Stimulated activated CD8-positive, alpha-beta memory T cell treated with anti-CD3 and anti-CD28 coated beads, Interleukin-12 subunit alpha, Interleukin-12 subunit beta, amount 100 ng/mL, for 1 hour (primary cell): Measurements from ENCODE around the gene SYNCRIP.
"Not testable (repeated sequence)": the region's sequence is repeated elsewhere in the genome, so short reads cannot be mapped to it uniquely, and the experiment has no call there.

Source experiments
- DNase-seq: peaks from one replicate; pipeline ENCODE4 v3.0.0-alpha.2; 2020; ENCODE audit warnings: low read depth

SYNCRIP gene

DNA sequence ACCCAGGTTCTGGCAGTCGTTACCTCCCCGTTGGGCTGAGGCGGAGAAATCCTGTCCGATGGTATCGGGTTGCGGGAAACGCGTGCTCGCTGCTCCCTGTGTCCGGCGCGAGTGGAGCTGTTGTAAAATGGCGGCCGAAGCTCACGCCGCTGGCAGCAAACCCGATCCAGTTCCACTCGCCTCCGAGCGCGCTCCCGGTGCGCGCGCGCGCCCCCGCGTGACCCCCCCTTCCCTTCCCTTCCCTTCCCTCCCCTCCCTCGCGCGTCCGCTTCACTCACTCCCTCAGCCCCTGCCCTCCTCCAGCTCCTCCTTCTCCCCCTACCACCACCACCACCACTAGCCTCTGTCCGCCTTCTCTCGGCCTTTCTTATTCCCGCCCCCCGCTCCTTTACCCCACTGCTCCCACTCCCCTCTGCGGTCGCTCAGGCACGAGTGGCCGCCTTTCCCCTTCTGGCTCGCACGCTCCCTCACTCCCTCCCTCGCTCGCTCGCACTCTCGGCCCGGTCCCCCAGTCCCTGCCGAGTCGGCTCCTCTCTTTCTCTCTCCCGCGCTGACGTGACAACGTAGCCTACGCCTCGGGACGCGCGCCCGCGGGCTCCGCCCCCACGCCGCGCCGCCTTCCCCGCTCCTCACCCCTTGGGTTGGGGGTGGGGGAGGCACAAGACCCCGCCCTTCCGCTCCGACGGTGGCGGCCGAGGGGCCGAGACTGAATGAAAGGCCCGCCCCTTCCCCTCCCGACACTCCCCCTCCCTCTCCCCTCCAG, at the start of gene SYNCRIP:
Gene SYNCRIP (minus strand): TSS at position 113 of the 763 bp plus-strand sequence. CDS start 1,447 bp downstream, outside the sequence.
- peak; percentile 97 for DNase-seq

DNA sequence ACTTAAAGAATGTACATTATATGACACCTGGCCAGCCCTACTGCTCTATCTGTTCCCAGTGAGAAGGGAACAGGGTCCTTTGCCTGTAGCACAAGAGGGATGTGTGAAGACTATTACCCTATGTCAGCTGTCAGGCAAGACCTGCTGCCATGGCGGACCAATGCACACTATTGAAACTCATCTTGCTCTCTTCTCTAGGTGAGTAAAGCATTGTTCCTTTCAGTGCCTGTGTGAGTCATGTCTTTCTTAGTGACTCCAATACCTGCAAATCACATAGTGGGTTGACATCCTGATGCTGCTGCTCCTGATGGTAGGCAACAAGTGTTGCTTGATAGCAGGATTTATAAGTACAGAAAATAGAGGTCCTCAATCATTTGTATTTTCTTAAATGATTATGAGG, 48.8 kb upstream of the SYNCRIP start:
- DNase-seq = no peak

DNA sequence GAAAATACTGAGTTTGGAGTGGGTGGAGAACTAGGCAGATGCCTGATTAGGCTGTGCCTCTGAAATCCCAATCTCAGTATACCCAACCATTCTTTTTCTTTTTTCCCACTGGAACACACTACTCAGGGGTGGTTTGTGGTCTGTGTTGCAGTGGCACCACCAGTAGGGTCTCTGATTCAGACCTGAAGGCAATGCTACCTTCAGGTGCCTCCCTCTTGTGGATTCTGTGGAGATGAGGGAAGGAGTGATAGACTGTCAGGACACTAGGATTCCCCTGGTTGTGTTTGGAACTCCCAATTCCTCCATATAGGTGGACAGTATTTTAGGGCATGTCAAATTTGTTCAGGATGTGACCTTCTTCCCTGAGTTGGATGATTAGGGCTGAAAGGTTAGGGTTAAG, 47.4 kb upstream of the SYNCRIP start:
- no peak for DNase-seq

DNA sequence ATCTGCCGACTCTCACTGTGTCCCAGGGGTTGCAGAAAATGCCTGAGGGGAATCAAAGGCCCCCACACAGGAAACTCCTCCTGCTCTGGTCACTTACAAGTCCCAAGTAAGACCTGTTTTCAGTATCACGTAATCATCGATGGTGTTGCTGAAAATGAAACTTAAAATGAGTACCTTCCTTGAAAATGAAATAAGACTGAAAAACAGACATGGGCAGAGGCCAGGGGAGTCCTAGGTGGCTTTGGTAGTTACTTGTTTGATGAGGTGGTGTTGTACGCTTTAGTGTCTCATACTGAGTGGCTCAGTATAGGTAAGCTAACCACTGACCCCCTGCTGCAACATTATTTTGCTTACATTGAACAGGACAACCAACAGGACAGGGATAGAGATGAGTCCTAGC, 43.0 kb upstream of the SYNCRIP start:
- DNase-seq = no peak

DNA sequence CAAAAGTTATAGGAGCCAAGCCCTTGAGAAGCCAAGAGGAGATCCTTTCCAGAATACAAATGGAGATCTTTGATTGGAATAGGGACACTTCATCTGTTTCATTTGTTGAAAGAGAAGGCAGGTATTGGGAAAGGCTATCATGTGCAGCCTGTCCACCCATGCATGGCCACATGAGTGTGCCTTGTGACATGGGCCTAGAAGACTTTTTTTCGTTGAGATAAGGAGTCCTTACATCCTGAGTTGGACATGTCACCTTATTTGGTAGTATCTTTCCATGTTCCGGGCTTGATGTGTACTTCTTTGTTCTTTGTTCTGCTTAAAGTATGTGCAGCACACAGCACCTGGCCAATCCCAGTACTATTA, 42.1 kb upstream of the SYNCRIP start:
- DNase-seq = no peak

DNA sequence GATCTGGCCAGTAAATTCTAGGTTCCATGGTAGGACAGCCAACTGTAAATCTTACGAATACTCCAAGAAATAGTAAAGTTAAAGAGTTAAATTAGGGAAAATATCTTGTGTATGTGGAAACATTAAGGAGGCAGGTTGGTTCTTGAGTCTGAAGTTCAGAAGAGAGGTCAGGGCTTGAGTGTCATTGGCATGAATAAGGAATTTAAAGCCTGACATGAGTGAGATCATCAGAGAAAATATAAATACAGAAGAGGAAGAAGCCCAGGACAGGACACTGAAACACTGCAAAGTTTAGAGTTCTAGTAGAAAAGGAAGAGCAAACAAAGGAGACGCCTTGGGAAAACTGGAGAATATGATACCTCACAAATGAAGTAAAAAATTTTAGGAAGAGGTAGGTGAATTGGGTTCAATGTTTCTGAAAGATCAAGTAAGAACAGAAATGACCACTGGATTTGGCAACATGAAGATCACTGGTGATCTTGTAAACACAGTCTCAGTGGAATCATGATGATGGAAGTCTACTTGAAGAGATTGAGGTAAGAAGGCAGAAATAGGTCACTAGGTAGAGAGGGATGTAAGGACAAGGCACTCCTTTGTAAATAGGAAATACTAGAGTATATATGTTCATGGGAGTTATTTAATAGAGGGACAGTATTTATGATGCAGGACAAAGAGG, 41.6 kb upstream of the SYNCRIP start:
- DNase-seq = no peak

DNA sequence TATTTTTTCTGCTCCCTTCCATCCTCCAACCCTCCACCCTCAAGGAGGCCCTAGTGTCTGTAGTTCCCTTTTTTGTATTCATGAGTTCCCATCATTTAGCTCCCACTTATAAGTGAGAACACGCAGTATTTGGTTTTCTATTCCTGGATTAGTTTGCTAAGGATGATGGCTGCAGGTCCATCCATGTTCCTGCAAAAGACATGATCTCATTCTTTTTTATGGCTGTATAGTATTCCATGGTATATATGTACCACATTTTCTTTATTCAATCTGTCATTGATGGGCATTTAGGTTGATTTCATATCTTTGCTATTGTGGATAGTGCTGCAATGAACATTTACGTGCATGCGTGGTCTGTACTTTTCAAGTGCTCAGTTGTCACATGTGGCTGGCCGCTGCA, 39.2 kb upstream of the SYNCRIP start:
- DNase-seq = not testable (repeated sequence)

DNA sequence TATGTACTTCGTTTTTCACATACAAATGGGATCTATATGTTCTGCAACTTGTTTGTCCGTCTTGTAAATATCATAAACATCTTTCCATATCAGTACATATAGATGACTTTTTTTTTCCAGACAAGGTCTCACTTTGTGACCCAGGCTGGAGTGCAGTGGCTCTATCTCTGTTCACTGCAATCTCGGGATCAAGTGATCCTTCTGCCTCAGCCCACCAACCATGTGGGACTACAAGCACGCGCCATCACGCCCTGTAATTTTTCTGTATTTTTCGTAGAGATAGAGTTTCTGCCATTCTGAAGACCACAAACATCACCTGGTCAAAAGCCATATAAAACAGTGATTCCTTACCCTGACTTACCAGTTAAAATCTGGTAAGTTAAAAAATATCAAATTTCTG, 37.7 kb upstream of the SYNCRIP start:
- no peak for DNase-seq

DNA sequence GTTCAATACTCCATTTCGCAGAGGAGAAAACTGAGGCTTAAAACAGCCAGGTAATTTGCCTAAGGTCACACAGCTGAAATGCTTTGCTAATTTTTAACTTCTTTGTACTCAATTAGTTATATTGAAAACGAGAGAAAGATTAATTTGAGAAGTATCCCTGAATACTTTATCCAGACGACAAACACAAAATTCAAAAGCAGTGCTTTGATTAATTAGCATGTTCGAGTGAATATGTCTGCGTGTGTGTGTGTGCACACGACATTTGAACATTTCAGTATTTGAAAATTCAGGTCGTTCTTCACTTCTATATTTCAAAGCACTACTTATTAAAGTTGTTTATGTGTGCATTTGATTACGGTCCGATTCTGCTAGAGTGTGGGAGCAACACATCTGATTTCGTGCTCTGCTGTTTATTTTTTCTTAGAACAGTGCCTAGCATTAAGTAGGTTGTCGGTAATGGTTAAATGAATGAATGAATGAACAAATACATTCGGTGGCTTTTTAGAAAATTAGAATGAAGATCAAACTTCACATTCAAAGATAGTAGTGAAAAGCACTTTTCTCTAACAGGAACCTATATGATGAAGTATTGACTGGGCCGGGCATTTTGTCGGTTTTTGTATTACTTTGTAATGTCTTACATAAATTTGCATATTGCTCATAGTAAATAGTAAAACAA, 36.9 kb upstream of the SYNCRIP start:
- no peak for DNase-seq

DNA sequence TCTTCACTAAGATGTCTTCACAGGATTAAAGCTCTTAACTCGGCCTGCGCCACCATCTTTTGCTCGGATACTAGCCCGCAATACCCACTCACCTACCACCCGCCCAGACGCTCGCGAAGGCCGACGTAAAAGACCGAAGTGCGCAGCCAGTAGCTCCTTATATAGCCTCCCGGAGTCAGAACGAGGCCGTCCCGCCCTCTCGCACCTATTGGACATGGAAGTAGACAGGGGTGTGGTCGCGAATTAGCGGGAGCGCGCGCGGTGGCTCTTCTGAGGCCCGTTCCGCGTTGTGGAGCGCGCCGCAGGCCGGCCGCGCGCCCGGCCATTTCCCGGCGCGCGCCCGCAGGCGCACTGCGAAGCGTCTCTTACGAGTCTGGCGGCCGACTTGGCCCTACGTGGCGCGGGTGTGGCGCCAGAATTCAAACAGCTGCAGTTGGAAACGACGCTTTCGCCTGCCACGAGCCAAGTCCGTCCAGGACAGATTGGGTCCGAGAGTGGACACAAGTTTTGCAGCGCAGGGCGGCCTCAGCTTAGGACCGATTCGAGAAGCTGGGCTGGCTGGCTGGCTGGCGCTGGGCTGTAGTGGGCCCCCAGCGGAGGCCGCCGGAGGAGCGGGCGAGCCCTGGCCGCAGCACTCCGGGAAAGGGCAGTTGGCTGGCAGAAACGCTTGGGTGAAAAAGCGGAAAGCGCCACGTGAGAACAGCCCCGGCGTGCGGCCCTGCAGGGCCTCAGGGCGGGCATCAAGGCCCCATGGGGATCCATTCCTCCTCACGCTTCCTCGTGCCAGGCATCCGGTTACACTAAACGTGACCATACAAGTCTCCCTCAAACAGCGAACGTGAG, 36.1 kb upstream of the SYNCRIP start:
- peak; percentile 95 for DNase-seq

DNA sequence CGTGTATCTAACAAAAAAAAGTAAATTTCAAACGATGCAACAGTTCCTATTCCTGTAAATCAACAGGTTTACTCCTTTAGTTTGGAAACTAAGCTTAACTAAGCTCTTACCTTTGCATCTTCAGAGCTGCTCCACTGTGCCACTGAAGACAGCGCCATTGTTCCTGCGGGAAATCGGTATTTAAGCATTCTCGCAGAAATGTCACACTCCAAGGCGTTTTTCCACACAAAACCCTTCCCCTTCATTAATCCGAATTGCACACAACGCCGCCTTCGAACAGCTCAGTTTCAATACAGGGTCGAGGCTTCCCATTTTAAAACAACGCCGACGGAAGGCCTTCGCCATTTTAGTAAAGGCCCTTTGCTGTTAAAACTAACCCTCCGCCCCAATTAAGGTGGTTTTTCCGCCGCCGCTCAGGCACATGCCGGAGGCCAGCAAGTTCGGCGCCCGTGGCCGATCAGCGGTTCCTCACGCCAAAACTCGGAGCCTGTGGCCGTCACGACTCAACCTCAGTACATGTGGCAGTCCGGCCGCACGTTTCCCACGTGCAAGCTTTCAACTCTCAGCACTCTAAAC, 35.4 kb upstream of the SYNCRIP start:
- no peak for DNase-seq

DNA sequence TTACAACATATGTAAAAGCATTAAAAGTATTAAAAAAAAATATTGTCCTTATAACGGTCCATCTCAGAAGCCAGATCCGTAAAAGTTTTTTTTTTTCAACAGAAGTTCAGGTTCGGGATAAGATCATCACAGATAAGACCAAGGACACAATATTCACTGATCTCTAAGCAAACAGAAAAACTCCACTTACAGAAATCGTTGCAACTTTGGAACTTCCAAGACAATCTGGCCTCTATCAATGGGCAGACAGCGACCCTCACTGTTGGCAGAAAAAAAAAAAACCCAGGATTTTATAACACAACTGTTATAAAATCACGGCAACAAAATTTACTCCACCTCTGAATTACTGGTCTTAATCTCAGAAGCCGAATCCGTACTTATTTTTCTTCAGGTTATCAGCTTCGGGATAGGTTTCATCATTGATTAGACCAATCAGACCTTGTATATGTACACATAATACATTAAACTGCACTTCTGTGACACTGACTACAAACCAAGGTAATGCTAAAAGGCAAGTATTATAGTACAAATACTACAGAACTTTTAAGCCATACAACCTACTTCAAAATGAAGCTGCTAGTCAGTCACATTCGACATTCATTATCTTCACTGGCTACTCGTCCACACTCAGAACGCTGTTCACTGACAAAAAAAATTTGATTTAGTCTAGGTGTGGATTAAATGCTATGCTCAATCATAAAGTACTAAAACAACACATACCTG, 34.7 kb upstream of the SYNCRIP start:
- DNase-seq = no peak

DNA sequence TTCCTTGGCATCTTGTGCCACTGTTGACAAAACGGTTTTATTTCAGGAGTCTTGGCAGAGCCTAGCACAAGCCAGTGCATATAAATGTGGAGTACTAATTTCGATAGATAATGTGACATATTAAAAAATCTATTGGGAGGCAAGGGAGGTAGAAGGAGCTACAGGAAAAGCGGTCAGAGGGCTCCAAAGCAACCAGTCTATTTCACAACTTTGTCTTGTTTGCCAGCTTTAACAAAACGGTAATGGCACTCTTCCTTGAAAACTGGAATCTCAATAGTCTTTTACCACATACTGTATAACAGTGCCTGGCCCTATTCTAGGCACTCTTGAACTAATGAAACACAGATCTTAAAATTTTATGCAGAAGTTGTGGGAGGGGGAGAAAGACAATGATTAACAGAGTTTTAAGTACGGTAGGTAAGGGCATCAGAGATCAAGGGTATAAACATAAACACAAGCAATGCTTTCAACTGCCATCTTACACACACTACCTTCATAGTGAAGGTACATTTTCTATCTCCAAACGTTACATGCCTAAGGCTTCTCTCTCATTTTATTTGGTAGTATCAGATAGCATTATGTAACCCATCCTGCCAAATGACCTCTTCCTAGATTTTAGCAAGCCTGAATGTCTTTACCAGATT, 33.5 kb upstream of the SYNCRIP start:
- DNase-seq = no peak

DNA sequence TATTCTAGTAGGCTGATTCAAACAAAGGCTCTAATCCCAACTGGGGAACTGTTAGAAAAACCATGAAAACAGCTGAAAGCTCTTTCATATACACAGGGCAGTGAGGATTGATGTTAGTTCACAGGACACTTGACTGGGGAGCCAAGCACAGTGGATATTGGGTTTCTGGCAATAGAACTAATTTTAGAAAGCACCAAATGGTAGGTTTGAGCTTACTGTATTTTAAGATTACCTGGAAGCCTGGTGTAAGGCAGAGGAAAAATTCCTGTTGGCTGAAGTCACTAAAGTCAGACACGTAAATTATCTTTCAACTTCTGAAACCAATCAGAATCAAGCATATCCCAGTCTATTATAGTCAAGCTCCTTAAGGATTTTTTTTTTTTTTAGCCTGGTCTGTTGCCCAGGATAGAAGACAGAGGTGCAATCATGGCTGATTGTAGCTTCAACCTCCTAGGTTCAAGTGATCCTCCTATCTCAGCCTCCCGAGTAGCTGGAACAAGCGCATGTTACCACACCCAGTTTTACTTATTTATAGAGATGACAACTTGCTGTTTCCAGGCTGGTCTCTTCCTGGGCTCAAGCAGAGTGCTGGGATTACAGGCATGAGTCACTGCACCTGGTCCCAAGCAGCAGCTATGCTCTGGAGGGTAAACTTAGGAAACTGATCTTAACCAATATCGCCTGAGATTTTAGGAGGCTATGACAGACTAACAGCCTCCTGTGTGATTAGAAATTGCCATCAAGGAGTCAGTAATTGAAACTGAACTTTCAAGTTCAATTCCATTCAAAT, 32.5 kb upstream of the SYNCRIP start:
- DNase-seq = no peak

DNA sequence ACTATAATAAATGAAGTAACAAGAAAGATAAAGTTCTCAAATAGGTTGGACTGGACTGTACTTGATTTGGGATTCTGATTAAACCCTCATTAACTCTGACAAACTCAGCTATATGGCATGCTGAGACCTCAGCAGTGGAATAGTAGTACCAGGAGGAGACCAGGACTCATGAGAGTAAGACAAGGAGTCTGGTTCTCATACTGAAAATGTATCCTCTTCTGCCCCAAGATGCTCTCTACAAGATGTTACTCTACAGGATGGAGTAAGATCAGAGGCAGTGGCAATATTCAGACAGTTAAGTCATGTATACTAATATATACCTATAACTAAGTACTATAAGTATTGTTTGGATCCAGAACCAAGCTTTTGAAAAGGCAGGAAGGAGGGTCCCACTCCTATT, 31.9 kb upstream of the SYNCRIP start:
- no peak for DNase-seq

DNA sequence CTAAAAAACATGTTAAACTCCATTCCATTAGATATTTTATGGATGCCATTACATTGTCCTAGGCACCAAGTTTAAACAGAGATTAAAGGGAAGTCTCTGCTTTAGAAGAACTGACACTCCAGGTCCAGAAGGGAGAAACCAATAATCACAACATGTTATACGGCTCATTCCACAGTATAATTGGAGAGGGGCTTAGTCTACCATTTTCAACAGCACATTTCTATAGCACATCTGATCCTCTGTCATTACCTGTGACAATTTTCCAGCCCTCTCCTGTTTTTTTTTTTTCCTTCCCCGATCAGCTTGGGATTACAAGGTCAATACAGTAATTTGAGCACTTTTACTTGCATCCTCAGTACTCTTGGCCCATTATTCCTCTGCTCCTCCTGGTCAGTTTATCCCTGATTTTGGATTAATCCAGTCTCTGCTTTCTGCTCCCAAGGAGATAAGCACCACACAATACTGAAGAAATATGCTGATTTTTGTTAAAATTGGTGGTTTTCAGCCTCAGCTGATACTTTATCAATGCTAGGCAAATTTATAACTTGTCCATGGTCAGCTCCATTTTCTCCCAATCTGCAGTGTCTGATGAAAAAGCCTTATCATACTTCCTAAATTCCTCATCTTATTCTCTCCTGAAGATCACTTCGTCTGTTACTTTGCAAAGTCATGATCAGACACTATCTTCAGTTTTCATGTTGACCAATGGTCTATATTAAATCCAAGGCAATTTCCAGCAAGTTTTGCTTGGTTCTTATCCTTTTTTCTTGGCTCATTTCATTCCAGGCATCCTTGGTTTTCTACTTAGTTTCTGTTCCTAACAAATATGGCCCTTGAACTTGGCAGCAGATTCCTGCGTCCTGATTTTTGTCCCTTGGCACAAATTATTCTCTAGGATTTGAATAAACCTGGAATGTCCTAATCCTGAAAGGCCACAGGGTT, 30.8 kb upstream of the SYNCRIP start:
- DNase-seq = no peak

DNA sequence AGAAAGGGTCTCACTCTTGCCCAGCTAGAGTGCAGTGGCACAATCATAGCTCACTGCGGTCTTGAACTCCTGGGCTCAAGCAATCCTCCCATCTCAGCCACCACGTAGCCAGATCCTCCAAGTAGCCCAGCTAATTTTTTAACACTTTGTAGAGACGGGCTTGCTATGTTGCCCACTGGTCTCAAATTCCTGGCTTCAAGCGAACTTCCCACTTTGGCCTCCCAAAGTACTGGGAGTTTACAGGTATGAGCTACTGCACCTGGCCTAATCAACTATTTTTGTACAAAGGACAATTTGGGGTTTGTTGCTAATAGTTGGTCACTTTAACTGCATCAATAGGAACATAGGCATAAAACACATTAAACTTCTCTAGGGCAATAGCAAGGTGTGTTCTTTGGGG, 29.9 kb upstream of the SYNCRIP start:
- DNase-seq = no peak

DNA sequence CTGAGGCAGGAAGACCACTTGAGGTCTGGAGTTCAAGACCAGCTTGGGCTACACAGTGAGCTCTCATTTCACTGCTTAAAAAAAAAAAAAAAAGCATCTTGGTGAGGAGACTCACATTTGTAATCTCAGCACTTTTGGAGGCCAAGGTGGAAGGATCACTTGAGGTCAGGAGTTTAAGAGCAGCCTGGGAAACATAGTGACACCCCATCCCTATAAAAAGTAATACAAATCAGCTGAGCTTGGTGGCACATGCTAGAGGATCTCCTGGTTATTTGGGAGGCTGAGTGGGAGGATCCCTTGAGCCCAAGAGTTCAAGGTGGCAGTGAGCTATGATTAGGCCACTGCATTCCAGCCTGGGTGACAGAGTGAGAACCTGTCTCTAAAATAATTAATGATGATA, 29.4 kb upstream of the SYNCRIP start:
- no peak for DNase-seq

DNA sequence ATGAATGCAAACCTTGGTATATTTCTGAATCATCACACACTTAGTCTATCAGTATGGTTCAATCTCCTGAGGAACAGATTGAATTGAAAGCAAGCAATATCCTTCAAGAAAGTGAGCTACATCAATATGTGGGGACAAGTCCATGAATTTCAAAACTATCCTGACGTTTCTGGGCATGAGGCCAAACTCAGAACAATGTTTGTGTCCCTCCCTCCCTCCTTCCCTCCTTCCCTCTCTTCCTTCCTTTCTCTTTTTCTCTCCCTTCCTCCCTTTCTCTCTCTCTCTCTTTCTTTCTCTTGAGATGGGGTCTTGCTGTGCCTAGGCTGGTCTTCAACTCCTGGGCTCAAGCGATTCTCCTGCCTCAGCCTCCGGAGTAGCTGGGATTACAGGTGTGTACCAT, 27.9 kb upstream of the SYNCRIP start:
- no peak for DNase-seq
